ENCODE measurements around the gene RPL3.

DNA sequence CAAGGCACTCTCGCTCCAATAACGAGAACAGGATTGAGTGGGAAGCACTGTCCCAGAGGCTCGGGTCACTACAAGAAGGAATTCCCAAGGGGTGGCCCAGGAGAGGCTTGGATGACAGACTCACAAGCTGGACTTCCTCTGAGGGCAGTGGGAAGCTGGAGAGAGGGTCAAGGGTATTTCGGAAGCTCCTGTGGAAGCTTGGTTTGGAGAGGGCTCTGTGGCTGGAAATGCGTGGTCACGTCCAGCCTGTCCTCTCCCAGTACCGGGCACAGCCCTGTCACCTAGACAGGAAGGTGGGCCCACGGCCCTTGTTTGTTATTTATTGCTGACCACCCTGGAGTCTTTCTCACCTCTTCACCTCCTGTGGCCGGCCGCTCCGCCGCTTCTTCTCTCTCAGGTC lies 35.7 kb upstream of the RPL3 start:
- TF ChIP-seq, protein P1, sequence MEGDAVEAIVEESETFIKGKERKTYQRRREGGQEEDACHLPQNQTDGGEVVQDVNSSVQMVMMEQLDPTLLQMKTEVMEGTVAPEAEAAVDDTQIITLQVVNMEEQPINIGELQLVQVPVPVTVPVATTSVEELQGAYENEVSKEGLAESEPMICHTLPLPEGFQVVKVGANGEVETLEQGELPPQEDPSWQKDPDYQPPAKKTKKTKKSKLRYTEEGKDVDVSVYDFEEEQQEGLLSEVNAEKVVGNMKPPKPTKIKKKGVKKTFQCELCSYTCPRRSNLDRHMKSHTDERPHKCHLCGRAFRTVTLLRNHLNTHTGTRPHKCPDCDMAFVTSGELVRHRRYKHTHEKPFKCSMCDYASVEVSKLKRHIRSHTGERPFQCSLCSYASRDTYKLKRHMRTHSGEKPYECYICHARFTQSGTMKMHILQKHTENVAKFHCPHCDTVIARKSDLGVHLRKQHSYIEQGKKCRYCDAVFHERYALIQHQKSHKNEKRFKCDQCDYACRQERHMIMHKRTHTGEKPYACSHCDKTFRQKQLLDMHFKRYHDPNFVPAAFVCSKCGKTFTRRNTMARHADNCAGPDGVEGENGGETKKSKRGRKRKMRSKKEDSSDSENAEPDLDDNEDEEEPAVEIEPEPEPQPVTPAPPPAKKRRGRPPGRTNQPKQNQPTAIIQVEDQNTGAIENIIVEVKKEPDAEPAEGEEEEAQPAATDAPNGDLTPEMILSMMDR (IDR thresholded peaks at IDR 0.05; ENCODE audit: poor library complexity, severe bottlenecking), result no peak
- TF ChIP-seq, protein P2, sequence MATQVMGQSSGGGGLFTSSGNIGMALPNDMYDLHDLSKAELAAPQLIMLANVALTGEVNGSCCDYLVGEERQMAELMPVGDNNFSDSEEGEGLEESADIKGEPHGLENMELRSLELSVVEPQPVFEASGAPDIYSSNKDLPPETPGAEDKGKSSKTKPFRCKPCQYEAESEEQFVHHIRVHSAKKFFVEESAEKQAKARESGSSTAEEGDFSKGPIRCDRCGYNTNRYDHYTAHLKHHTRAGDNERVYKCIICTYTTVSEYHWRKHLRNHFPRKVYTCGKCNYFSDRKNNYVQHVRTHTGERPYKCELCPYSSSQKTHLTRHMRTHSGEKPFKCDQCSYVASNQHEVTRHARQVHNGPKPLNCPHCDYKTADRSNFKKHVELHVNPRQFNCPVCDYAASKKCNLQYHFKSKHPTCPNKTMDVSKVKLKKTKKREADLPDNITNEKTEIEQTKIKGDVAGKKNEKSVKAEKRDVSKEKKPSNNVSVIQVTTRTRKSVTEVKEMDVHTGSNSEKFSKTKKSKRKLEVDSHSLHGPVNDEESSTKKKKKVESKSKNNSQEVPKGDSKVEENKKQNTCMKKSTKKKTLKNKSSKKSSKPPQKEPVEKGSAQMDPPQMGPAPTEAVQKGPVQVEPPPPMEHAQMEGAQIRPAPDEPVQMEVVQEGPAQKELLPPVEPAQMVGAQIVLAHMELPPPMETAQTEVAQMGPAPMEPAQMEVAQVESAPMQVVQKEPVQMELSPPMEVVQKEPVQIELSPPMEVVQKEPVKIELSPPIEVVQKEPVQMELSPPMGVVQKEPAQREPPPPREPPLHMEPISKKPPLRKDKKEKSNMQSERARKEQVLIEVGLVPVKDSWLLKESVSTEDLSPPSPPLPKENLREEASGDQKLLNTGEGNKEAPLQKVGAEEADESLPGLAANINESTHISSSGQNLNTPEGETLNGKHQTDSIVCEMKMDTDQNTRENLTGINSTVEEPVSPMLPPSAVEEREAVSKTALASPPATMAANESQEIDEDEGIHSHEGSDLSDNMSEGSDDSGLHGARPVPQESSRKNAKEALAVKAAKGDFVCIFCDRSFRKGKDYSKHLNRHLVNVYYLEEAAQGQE (IDR thresholded peaks at IDR 0.05; ENCODE audit: borderline replicate concordance), result no peak
- no peak for TF ChIP-seq EP300 (conservative IDR thresholded peaks at IDR 0.05; ENCODE audit: poor library complexity, severe bottlenecking)
- no peak for TF ChIP-seq TAF1 (IDR thresholded peaks at IDR 0.05; ENCODE audit: low read depth)
- TF ChIP-seq SMC3 (conservative IDR thresholded peaks at IDR 0.05; ENCODE audit: poor library complexity), result no peak
- TF ChIP-seq EZH2 (IDR thresholded peaks at IDR 0.05; ENCODE audit: borderline replicate concordance, insufficient read depth, low read length, poor library complexity, severe bottlenecking), result no peak
- TF ChIP-seq POLR2AphosphoS5 (IDR thresholded peaks at IDR 0.05), result no peak
